Measurements from ENCODE around the gene NEIL1.

- TF ChIP-seq EZH2 (IDR thresholded peaks at IDR 0.05; ENCODE audit: borderline replicate concordance, low read depth, low read length, severe bottlenecking): no peak
- no peak for TF ChIP-seq CTCF (IDR thresholded peaks at IDR 0.05; ENCODE audit: borderline replicate concordance, extremely low read depth, low read length, poor library complexity, severe bottlenecking)
Measured at GRCh38 chr15:75397494-75397893, 50.7 kb downstream of the NEIL1 start.
